Liver (tissue), 9 donors: Measurements from ENCODE around the gene PLA2G6. TPM values are rescaled to one million over a fixed set of nuclear protein-coding genes. Genes with fewer than 3 reads are reported as not detected.
A peak's percentile ranks its signal among the peaks of the same experiment; 100 is the strongest.

ENCODE experiments used
- DNase-seq: peaks from one replicate; pipeline ENCODE4 v3.0.0-alpha.2; 2017; ENCODE audit warnings: low spot score
- H3K27ac ChIP-seq, 2 donors: one replicate each; pipeline ENCODE4 v1.7.0; 2013; ENCODE audit warnings: inconsistent platforms in 2 of 2, low read length in 2 of 2, control low read depth in 1 of 2, low read depth in 1 of 2, mild to moderate bottlenecking in 1 of 2
- H3K27me3 ChIP-seq, 4 donors: one replicate each; pipeline versions ENCODE4 v1.6.1 to v1.7.0; 2013; ENCODE audit warnings: low read length in 3 of 4, inconsistent platforms in 1 of 4, mild to moderate bottlenecking in 1 of 4, moderate library complexity in 1 of 4; ENCODE audit not compliant: control insufficient read depth in 4 of 4, insufficient read depth in 4 of 4
- H3K36me3 ChIP-seq, 4 donors: one replicate each; pipeline versions ENCODE4 v1.6.1 to v1.7.0; 2013; ENCODE audit warnings: low read length in 3 of 4, mild to moderate bottlenecking in 3 of 4, low read depth in 1 of 4, moderate library complexity in 1 of 4; ENCODE audit not compliant: control insufficient read depth in 4 of 4, insufficient read depth in 3 of 4
- H3K4me1 ChIP-seq, 4 donors: one replicate each; pipeline versions ENCODE4 v1.6.1 to v1.7.0; 2013; ENCODE audit warnings: low read length in 3 of 4, mild to moderate bottlenecking in 3 of 4, moderate library complexity in 1 of 4; ENCODE audit not compliant: control insufficient read depth in 4 of 4, insufficient read depth in 4 of 4
- H3K4me3 ChIP-seq, 3 donors: one replicate each; pipeline versions ENCODE4 v1.6.1 to v1.7.0; 2013; ENCODE audit warnings: low read length in 3 of 3, control low read depth in 1 of 3, low read depth in 1 of 3, mild to moderate bottlenecking in 1 of 3
- H3K9ac ChIP-seq, 2 donors: one replicate each; pipeline ENCODE4 v1.7.0; 2013; ENCODE audit warnings: low read length in 2 of 2, mild to moderate bottlenecking in 2 of 2, moderate library complexity in 2 of 2, control low read depth in 1 of 2, low read depth in 1 of 2
- H3K9me3 ChIP-seq, 4 donors: one replicate each; pipeline versions ENCODE4 v1.6.1 to v1.7.0; 2013; ENCODE audit warnings: low read length in 3 of 4; ENCODE audit not compliant: control insufficient read depth in 4 of 4
- ATF3 ChIP-seq: IDR thresholded peaks from 2 replicates; pipeline ENCODE4 v1.6.1; 2016; ENCODE audit warnings: antibody characterized with exemption
- CTCF ChIP-seq: fragments of 150-350 bp; IDR thresholded peaks from 2 replicates; pipeline ENCODE4 v1.5.1; 2017; ENCODE audit warnings: improper control_type of control experiment, low read depth, low read length; ENCODE audit not compliant: missing input control
- EGR1 ChIP-seq, 2 donors: IDR thresholded peaks; 2 replicates each; pipeline ENCODE4 v1.6.1; 2016 to 2018; ENCODE audit warnings: antibody characterized with exemption in 2 of 2, low read depth in 2 of 2
- HNF4A ChIP-seq, 2 donors: conservative IDR thresholded peaks; 2 replicates each; pipeline ENCODE4 v1.6.1; 2016; ENCODE audit warnings: antibody characterized with exemption in 2 of 2, mild to moderate bottlenecking in 2 of 2
- MAX ChIP-seq: IDR thresholded peaks from 2 replicates; pipeline ENCODE4 v1.6.1; 2016; ENCODE audit warnings: antibody characterized with exemption
- NR2F2 ChIP-seq: IDR thresholded peaks from 2 replicates; pipeline ENCODE4 v1.6.1; 2016; ENCODE audit warnings: antibody characterized with exemption
- RAD21 ChIP-seq, 2 donors: IDR thresholded peaks; 2 replicates each; pipeline ENCODE4 v1.6.1; 2016; ENCODE audit warnings: antibody characterized with exemption in 2 of 2, mild to moderate bottlenecking in 2 of 2
- REST ChIP-seq: IDR thresholded peaks from 2 replicates; pipeline ENCODE4 v1.6.1; 2016; ENCODE audit warnings: antibody characterized with exemption, mild to moderate bottlenecking
- RXRA ChIP-seq, 2 donors: IDR thresholded peaks; 2 replicates each; pipeline ENCODE4 v1.6.1; 2017 to 2018; ENCODE audit warnings: antibody characterized with exemption in 2 of 2, mild to moderate bottlenecking in 1 of 2
- SP1 ChIP-seq: IDR thresholded peaks from 2 replicates; pipeline ENCODE4 v1.6.1; 2018; ENCODE audit warnings: antibody characterized with exemption, mild to moderate bottlenecking
- TAF1 ChIP-seq: conservative IDR thresholded peaks from 2 replicates; pipeline ENCODE4 v1.6.1; 2016; ENCODE audit warnings: antibody characterized with exemption, mild to moderate bottlenecking
- WGBS: extraction: QIAGEN DNeasy Blood & Tissue Kit; methylation state at CpG from one replicate; pipeline ENCODE4 v1.1.7; 2013; 5-methylcytosine and 5-hydroxymethylcytosine counted together
- polyA plus RNA-seq, 2 donors: library from polyadenylated mRNA; stranded (reverse) in 1 of 2; unstranded in 1 of 2; fragments of 200-250 nt in 1 of 2; fragments of >200 nt in 1 of 2; fragmentation: Nextera tagmentation in 1 of 2; extraction: Ambion mirVana in 1 of 2; gene quantifications; one replicate each; pipeline versions ENCODE4 v1.2.1 to v1.2.3, GENCODE V29; 2013 to 2015
- total RNA-seq, 2 donors: library from RNA; depleted of rRNA; stranded (reverse); fragments of >200 nt; gene quantifications; one replicate each; pipeline ENCODE4 v1.2.3, GENCODE V29; 2014
- donor health status: healthy.
- donor health status: healthy.
- donor health status: healthy.
- donor health status: healthy.
- donor health status: healthy.

Gene PLA2G6
- total and polyA plus RNA-seq, 4 donors: 5.7 to 9.0 (median 7.2) TPM

GRCh38 chr22:38075961-38076360 lies 105.7 kb downstream of the PLA2G6 start:
- Histone ChIP-seq H3K4me1 (peaks cover 2 to 17% (median 6%) of the 10 kb centered on the region in 4 donors), H3K36me3 (peaks cover 4 to 24% (median 13%) of the 10 kb centered on the region in 4 donors), H3K9me3 (no peaks in the 10 kb centered on the region), H3K4me3 (no peak overlapping the region), H3K27me3 (no peaks in the 10 kb centered on the region), H3K27ac (no peak overlapping the region), H3K9ac (no peak overlapping the region)
- 96% methylated on average over 13 of the region's 13 CpGs for WGBS
- DNase-seq: no peak
- TF ChIP-seq ATF3 (no peak), EGR1 (IDR thresholded peaks at IDR 0.05; ENCODE audit: low read depth in 2 of 2) (no peak), REST (no peak), TAF1 (no peak), NR2F2 (no peak)

- H3K9me3 ChIP-seq: no peaks in the 10 kb centered on the region
- H3K9ac ChIP-seq: no peak overlapping the region
- H3K27ac ChIP-seq: no peak overlapping the region
- WGBS: 75% methylated on average over 32 of the region's 32 CpGs
- no peak for DNase-seq
- TF ChIP-seq RXRA (IDR thresholded peaks at IDR 0.05) (peak in 1 of 2 donors; percentile 29), HNF4A (conservative IDR thresholded peaks at IDR 0.05) (peak in 1 of 2 donors; percentile 29), TAF1 (no peak), RAD21 (IDR thresholded peaks at IDR 0.05) (no peak), MAX (no peak), CTCF (no peak), SP1 (no peak)
- peaks cover 0 to 10% (median 4%) of the 10 kb centered on the region in 4 donors for H3K4me1 ChIP-seq
- no peaks in the 10 kb centered on the region for H3K27me3 ChIP-seq
- no peak overlapping the region for H3K4me3 ChIP-seq
- H3K36me3 ChIP-seq: peaks cover 4 to 24% (median 13%) of the 10 kb centered on the region in 4 donors
Measured at GRCh38 chr22:38075105-38075825, 106.4 kb downstream of the PLA2G6 start.
